Glomerular visceral epithelial cell (primary cell): ENCODE results near the gene CNTN5.
"Not testable (repeated sequence)": the region's sequence is repeated elsewhere in the genome, so short reads cannot be mapped to it uniquely, and the experiment has no call there.

ENCODE experiments used
- DNase-seq: peaks from one replicate; pipeline ENCODE4 v3.0.0-alpha.2; 2016; ENCODE audit errors: extremely low spot score

The CNTN5 gene

GRCh38 chr11:99020352-99021225 is at the start of gene CNTN5:
Gene CNTN5, plus strand, starts transcription at chr11:99020949.
- peak; percentile 70 for DNase-seq

GRCh38 chr11:98979205-98979604 is 41.5 kb upstream of the CNTN5 start:
- no peak for DNase-seq

GRCh38 chr11:99015634-99016454 is 4.9 kb upstream of the CNTN5 start:
- peak; percentile 49 for DNase-seq

- no peak for DNase-seq
Observed at GRCh38 chr11:99019696-99020095, 1.1 kb upstream of the CNTN5 start.

GRCh38 chr11:99037057-99037456 is 16.3 kb downstream of the CNTN5 start:
- DNase-seq = no peak

GRCh38 chr11:99063331-99063730 is 42.6 kb downstream of the CNTN5 start:
- no peak for DNase-seq

- DNase-seq = no peak
Observed at GRCh38 chr11:99065121-99065520, 44.4 kb downstream of the CNTN5 start.

GRCh38 chr11:99066618-99067317 is 46.0 kb downstream of the CNTN5 start:
- no peak for DNase-seq

GRCh38 chr11:99068832-99069231 is 48.1 kb downstream of the CNTN5 start:
- peak; percentile 22 for DNase-seq

GRCh38 chr11:99069856-99070444 is 49.2 kb downstream of the CNTN5 start:
- DNase-seq = peak; percentile 35

GRCh38 chr11:99079576-99079975 is 58.8 kb downstream of the CNTN5 start:
- DNase-seq = no peak

- DNase-seq = no peak
Observed at GRCh38 chr11:99080154-99080553, 59.4 kb downstream of the CNTN5 start.

- DNase-seq = no peak
Observed at GRCh38 chr11:99098258-99098657, 77.5 kb downstream of the CNTN5 start.

- no peak for DNase-seq
Observed at GRCh38 chr11:99098751-99099150, 78.0 kb downstream of the CNTN5 start.

GRCh38 chr11:99117603-99118002 is 96.9 kb downstream of the CNTN5 start:
- no peak for DNase-seq

GRCh38 chr11:99133862-99134261 is 113.1 kb downstream of the CNTN5 start:
- DNase-seq = not testable (repeated sequence)

- DNase-seq = no peak
Observed at GRCh38 chr11:99135508-99135907, 114.8 kb downstream of the CNTN5 start.

GRCh38 chr11:99142237-99142636 is 121.5 kb downstream of the CNTN5 start:
- no peak for DNase-seq

GRCh38 chr11:99148352-99148751 is 127.6 kb downstream of the CNTN5 start:
- no peak for DNase-seq

GRCh38 chr11:99154277-99154676 is 133.5 kb downstream of the CNTN5 start:
- DNase-seq = no peak

GRCh38 chr11:99160447-99160846 is 139.7 kb downstream of the CNTN5 start:
- no peak for DNase-seq

- no peak for DNase-seq
Observed at GRCh38 chr11:99162819-99163218, 142.1 kb downstream of the CNTN5 start.
